GM21447 (cell line): ENCODE data around the gene TUBB6.

Source experiments
- ATAC-seq: cut with Tn5 transposase; IDR thresholded peaks from one replicate; pipeline ENCODE4 v1.9.1; 2021; ENCODE audit not compliant: unreplicated experiment

Gene TUBB6

GRCh38 chr18:12307701-12308385 lies at the start of gene TUBB6:
Gene TUBB6, plus strand, starts transcription at chr18:12308241. Its CDS starts 52 bp downstream, at chr18:12308293.
- ATAC-seq, result peak; percentile 59

- ATAC-seq, result no peak
Measured at GRCh38 chr18:12258719-12259705, 49.0 kb upstream of the TUBB6 start.

GRCh38 chr18:12262748-12263147 lies 45.3 kb upstream of the TUBB6 start:
- no peak for ATAC-seq

- ATAC-seq, result no peak
Measured at GRCh38 chr18:12264864-12265263, 43.2 kb upstream of the TUBB6 start.

- ATAC-seq, result no peak
Measured at GRCh38 chr18:12271376-12272235, 36.4 kb upstream of the TUBB6 start.

GRCh38 chr18:12274793-12275192 lies 33.2 kb upstream of the TUBB6 start:
- no peak for ATAC-seq

- ATAC-seq, result no peak
Measured at GRCh38 chr18:12276736-12277554, 31.1 kb upstream of the TUBB6 start.

- no peak for ATAC-seq
Measured at GRCh38 chr18:12278215-12278671, 29.8 kb upstream of the TUBB6 start.

- ATAC-seq, result no peak
Measured at GRCh38 chr18:12278741-12279682, 29.0 kb upstream of the TUBB6 start.

- no peak for ATAC-seq
Measured at GRCh38 chr18:12279781-12280531, 28.1 kb upstream of the TUBB6 start.

GRCh38 chr18:12281861-12282260 lies 26.2 kb upstream of the TUBB6 start:
- no peak for ATAC-seq

GRCh38 chr18:12282442-12283039 lies 25.5 kb upstream of the TUBB6 start:
- ATAC-seq, result no peak

- no peak for ATAC-seq
Measured at GRCh38 chr18:12283256-12283655, 24.8 kb upstream of the TUBB6 start.

GRCh38 chr18:12283666-12284065 lies 24.4 kb upstream of the TUBB6 start:
- ATAC-seq, result no peak

GRCh38 chr18:12287131-12287681 lies 20.8 kb upstream of the TUBB6 start:
- no peak for ATAC-seq

- ATAC-seq, result no peak
Measured at GRCh38 chr18:12287684-12288402, 20.2 kb upstream of the TUBB6 start.

- ATAC-seq, result no peak
Measured at GRCh38 chr18:12288403-12288755, 19.7 kb upstream of the TUBB6 start.
